ENCODE measurements around the gene LRRC9.
"Not testable (repeated sequence)": the region's sequence is repeated elsewhere in the genome, so short reads cannot be mapped to it uniquely, and the experiment has no call there.

The LRRC9 gene

DNA sequence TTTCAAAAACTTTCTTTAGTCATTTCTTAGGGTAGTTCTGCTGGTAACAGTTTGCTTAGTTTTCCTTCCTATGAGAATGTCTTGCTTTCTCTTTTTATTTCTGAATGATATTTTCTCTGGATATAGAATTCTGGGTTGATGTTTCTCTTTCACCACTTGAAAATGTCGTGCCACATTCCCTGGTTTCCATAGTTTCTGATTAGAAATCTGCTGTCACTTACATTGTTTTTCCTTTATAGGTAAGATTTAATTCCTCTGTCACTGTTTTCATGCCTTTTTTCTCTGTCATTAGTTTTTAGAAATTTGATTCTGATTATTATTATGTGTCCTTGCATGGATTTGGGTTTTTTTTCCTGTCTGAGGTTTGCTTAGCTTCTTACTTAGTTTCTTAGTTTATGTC is 94.5 kb downstream of the LRRC9 start:
- no peak for DNase-seq (ENCODE audit: low read depth)
- TF ChIP-seq, protein P1, sequence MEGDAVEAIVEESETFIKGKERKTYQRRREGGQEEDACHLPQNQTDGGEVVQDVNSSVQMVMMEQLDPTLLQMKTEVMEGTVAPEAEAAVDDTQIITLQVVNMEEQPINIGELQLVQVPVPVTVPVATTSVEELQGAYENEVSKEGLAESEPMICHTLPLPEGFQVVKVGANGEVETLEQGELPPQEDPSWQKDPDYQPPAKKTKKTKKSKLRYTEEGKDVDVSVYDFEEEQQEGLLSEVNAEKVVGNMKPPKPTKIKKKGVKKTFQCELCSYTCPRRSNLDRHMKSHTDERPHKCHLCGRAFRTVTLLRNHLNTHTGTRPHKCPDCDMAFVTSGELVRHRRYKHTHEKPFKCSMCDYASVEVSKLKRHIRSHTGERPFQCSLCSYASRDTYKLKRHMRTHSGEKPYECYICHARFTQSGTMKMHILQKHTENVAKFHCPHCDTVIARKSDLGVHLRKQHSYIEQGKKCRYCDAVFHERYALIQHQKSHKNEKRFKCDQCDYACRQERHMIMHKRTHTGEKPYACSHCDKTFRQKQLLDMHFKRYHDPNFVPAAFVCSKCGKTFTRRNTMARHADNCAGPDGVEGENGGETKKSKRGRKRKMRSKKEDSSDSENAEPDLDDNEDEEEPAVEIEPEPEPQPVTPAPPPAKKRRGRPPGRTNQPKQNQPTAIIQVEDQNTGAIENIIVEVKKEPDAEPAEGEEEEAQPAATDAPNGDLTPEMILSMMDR (conservative IDR thresholded peaks at IDR 0.05; ENCODE audit: low read depth, low read length) = no peak
- no peak overlapping the region for H3K4me3 ChIP-seq (ENCODE audit: low read length)

DNA sequence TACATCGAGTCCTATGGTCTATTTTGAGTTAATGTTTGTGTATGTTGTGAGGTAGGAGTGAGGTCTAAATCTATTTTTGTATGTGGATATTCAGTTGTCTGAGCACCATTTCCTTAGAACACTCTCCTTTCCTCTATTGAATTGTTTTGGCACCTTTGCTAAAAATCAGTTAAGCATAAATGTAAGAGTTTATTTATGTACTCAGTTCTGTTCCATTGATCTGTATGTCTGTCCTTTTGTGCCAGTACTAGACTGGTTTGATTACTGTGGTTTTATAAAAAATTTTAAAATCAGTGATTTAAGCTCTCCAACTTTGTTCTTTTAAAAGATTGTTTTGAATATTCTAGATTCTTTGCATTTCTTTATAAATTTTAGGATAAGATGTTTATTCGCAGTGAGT is 101.7 kb downstream of the LRRC9 start:
- no peak for DNase-seq (ENCODE audit: low read depth)
- TF ChIP-seq, protein P1 (conservative IDR thresholded peaks at IDR 0.05; ENCODE audit: low read depth, low read length) = no peak
- H3K4me3 ChIP-seq (ENCODE audit: low read length) = no peak overlapping the region

DNA sequence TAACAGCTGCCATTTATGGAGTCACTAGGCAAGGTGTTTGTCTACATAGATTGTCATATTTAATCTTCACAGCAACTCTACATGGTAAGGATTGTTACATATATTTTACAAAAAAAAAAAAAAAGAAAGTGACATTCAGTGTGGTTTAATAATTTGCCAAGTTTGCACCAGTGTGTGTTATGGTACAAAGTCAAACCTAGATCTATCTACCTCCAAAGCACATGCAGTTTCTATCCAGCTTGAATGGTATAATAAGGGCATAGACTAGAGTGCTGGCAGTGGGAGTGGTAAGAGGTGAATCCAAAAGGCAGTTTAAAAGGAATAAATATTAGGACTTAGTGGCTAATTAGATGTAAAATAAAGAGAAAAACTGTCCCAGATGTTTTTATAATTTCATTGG is 105.6 kb downstream of the LRRC9 start:
- no peak overlapping the region for H3K4me3 ChIP-seq (ENCODE audit: low read length)
- TF ChIP-seq, protein P1 (conservative IDR thresholded peaks at IDR 0.05; ENCODE audit: low read depth, low read length) = no peak
- no peak for DNase-seq (ENCODE audit: low read depth)

DNA sequence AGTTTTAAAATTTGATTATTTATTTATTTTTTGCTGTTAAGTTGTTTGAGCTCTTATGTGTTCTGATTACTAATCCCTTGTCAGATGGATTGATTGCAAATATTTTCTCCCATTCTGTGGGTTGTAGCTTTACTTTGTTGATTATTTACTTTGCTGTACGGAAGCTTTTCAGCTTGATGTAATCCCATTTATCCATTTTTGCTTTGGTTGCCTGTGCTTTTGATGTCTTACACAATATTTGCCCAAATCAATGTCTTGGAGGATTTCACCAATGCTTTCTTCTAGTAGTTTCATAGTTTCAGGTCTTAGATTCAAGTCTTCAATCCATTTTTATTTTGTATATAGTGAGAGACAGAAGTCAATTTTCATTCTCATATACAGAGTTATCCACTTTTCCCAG is 115.2 kb downstream of the LRRC9 start:
- H3K4me3 ChIP-seq (ENCODE audit: low read length) = no peak overlapping the region
- DNase-seq (ENCODE audit: low read depth) = no peak
- TF ChIP-seq, protein P1 (conservative IDR thresholded peaks at IDR 0.05; ENCODE audit: low read depth, low read length) = no peak

DNA sequence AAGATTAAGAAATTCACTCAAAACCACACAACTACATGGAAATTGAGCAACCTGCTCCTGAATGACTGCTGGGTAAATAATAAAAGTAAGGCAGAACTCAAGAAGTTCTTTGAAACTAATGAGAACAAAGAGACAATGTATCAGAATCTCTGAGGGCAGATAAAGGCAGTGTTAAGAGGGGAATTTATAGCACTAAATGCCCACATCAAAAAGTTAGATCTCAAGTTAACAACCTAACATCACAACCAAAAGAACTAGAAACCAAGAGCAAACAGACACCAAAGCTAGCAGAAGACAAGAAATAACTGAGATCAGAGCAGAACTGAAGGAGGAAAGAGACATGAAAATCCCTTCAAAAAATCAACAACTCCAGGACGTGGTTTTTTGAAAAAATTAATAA is 128.0 kb downstream of the LRRC9 start:
- not testable (repeated sequence) for H3K4me3 ChIP-seq (ENCODE audit: low read length); DNase-seq (ENCODE audit: low read depth)

DNA sequence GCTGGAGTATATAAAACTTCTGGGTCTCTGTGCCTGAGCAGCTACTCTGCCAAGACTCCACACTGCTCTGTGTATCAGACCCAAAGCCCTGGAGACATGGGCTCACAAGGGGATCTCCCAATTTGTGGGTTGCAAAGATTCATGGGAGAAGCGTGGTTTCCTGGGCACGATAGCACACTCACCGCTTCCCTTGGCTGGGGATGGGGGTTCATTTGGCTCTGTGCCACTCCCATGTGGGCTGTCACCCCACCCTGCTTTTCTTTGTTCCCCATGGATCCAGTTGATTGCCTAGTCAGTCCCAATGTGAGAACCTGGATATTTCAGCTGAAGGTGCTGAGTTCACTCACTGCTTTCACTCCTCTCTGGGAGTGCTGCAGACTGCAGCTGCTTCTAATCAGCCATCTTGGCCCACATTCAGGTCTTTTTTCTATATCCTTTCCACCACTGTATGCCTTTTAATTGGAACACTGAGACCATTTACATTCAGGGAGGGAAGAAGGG is 131.8 kb downstream of the LRRC9 start:
- no peak overlapping the region for H3K4me3 ChIP-seq (ENCODE audit: low read length)
- DNase-seq (ENCODE audit: low read depth) = no peak
- TF ChIP-seq, protein P1 (conservative IDR thresholded peaks at IDR 0.05; ENCODE audit: low read depth, low read length) = no peak

DNA sequence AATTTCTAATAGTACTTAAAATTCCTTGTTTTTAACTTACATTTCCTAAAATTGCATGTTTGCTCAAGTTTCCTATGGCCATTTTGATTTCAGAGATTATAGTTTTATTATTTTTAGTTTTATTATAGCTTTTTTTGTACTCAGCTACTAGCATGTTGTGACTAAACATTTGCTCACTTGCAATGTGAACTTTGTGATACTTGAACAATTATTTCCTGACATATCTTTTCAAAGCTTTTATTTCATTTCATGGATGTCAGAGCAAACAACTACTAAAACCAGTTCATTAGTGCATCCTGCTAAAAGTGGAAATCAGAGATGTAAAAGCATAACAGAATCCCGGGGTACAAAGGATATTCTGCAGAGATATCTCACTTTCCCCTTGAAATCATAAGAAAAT is 138.1 kb downstream of the LRRC9 start:
- DNase-seq (ENCODE audit: low read depth) = no peak
- TF ChIP-seq, protein P1 (conservative IDR thresholded peaks at IDR 0.05; ENCODE audit: low read depth, low read length) = no peak
- H3K4me3 ChIP-seq (ENCODE audit: low read length) = no peak overlapping the region

DNA sequence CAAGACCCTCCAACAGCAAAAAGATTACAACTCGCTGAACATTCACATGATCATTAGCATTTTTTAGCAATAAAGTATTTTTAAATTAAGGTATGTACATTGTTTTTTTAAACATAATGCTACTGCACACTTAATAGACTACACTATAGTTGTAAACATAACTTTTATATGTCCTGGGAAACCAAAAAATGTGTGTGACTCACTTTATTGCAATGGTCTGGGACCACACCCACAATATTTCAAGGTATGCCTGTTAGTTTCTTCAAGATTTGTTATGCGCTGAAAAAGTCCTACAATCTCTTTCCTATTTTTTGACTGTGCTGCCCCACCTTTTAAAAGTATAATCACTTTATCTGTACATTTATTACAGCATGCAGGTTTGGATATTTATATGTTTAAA is 141.4 kb downstream of the LRRC9 start:
- no peak overlapping the region for H3K4me3 ChIP-seq (ENCODE audit: low read length)
- TF ChIP-seq, protein P1 (conservative IDR thresholded peaks at IDR 0.05; ENCODE audit: low read depth, low read length) = no peak
- no peak for DNase-seq (ENCODE audit: low read depth)

All from retinal pigment epithelial cell (primary cell).